Activated CD8-positive, alpha-beta memory T cell treated with anti-CD3 and anti-CD28 coated beads for 48 hours (primary cell): Measurements from ENCODE around the gene SLC16A4.
A peak's percentile ranks its signal among the peaks of the same experiment; 100 is the strongest.
"Not testable (repeated sequence)": the region's sequence is repeated elsewhere in the genome, so short reads cannot be mapped to it uniquely, and the experiment has no call there.

Experiments used
- DNase-seq, 3 experiments: peaks; one replicate each; pipeline ENCODE4 v3.0.0-alpha.2; 2020; ENCODE audit warnings: low read depth in 2 of 3, low spot score in 2 of 3

The SLC16A4 gene

DNA sequence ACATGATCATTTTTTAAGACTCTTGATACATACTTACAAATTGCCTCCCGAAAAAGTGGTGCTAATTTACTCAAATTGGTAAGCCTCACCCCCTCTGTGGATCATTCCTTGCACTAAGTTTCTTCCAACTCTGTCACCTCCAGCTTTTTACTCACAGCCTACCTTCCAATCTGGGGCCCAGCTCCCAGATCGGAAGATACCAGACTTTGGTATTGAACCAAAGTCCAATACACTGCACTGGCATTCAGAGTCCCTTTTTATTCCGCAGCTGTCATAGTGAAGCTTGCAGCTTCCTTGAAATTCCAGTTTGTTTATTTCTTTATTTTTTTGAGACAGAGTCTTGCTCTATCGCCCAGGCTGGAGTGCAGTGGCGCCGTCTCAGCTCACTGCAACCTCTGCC lies 18.5 kb upstream of the SLC16A4 start:
- no peak for DNase-seq

GRCh38 chr1:110408488-110408887 lies 17.7 kb upstream of the SLC16A4 start:
- DNase-seq, result no peak

- peak; percentile 75 to 84 (median 80) for DNase-seq
Observed at GRCh38 chr1:110407260-110408210, 16.7 kb upstream of the SLC16A4 start, which contains the start of gene LAMTOR5. LAMTOR5 (minus strand) TSS chr1:110407694; CDS start chr1:110407620, 74 bp downstream.

DNA sequence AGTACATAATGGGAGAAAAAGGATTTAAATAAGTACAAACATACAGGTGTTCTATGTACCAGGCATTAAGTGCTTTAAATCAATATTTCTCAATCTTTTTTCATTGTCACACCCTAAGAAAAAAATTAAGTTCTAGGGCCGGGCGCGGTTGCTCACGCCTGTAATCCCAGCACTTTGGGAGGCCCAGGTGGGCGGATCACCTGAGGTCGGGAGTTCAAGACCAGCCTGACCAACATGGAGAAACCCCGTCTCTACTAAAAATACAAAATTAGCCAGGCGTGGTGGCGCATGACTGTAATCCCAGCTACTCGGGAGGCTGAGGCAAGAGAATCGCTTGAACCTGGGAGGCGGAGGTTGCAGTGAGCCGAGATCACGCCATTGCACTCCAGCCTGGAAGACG lies 15.6 kb upstream of the SLC16A4 start:
- not testable (repeated sequence) for DNase-seq

GRCh38 chr1:110404401-110404800 lies 13.6 kb upstream of the SLC16A4 start:
- no peak for DNase-seq

- DNase-seq, result no peak
Observed at GRCh38 chr1:110403805-110404204, 13.0 kb upstream of the SLC16A4 start.

GRCh38 chr1:110396259-110396958 lies 5.6 kb upstream of the SLC16A4 start:
- not testable (repeated sequence) for DNase-seq

- no peak for DNase-seq
Observed at GRCh38 chr1:110394493-110394820, 3.6 kb upstream of the SLC16A4 start.

GRCh38 chr1:110393691-110394492 lies 3.1 kb upstream of the SLC16A4 start:
- no peak for DNase-seq

DNA sequence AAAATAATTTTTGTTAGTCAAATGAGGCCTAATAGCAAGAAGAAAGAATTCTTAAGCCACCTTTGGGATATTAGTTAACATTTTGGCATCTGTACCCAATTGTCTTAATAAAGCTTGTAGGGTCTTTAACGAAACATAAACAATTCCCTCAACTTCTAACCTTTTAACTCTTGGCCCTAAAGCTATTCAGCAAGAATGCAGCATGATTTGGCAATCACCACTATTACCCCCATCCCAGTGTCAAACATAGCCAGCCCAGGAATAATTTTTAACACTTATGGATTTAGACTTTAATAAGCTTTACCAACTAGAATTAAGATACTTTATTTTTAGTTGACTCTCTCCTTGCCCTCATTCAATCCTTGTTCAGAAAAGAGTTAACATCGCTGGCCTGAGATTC lies 2.5 kb upstream of the SLC16A4 start:
- DNase-seq, result no peak

DNA sequence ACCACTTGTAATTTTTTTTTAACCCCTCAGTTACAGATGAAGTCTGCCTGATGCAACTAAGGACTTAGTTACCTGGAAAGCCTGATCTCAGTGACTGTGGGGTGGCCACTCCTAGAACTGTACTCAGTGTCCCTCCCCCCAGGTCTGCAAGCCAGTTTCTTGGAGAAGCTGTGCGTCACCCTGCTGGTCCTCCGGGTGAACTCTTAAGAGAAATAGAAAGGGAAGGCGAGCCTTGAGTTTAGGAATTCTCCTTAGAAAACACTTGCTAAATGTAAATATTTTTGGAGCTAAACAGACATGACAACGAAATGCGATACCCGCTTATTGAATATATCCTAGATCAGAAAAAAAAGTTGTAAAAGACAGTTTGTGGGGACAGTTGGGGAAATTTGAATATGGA lies 730 bp downstream of the SLC16A4 start:
- DNase-seq, result no peak

- no peak for DNase-seq
Observed at GRCh38 chr1:110387048-110387754, 3.6 kb downstream of the SLC16A4 start.

DNA sequence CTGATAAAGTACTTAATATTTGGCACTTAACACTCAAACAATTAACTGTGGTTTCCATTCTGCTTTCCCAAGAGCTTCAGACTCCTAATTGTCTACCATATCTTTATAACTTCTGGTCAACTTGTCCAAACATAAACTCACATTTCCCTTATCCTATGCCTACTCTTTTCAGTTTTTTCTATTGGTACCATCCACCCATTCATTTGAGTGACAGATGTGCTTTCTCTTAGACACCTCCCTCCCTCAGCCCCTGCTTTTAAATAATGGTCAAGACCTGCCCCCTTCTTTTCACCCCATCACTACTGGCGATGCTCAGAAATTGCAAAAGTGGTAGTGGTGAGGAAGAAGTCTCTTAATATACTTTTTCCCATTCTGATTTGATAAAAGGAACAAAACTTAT lies 5.5 kb downstream of the SLC16A4 start:
- DNase-seq, result no peak

- no peak for DNase-seq
Observed at GRCh38 chr1:110384581-110385321, 6.1 kb downstream of the SLC16A4 start.

DNA sequence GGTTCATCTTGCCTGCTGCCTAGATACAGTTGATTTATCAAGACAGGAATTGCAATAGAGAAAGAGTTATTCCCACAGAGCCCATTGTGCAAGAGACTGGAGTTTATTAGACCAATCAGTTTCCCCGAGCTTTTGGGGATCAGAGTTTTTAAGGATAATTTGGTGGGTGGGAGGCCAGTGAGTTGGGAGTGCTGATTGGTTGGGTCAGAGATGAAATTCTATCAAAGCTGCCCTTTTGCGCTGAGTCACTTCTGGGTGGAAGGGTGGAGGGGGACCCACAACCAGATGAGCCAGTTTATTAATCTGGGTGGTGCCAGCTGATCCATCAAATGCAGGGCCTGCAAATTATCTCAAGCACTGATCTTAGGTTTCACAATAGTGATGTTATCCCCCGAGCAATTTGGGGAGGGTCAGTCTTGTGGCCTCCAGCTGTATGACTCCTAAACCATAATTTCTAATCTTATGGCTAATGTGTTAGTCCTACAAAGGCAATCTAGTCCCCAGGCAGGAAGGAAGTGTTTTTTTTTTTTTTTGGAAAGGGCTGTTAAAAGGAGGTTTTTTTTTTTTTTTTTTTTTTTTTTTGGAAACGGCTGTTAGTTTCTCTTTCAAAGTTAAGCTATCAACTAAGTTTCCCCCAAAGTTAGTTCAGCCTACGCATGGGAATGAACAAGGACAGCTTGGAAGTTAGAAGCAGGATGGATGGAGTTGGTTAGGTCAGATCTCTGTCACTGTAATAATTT lies 7.4 kb downstream of the SLC16A4 start:
- DNase-seq, result no peak

- DNase-seq, result no peak
Observed at GRCh38 chr1:110380672-110381283, 10.0 kb downstream of the SLC16A4 start.

- no peak for DNase-seq
Observed at GRCh38 chr1:110375490-110375889, 15.3 kb downstream of the SLC16A4 start.

GRCh38 chr1:110370827-110371226 lies 20.0 kb downstream of the SLC16A4 start:
- no peak for DNase-seq

DNA sequence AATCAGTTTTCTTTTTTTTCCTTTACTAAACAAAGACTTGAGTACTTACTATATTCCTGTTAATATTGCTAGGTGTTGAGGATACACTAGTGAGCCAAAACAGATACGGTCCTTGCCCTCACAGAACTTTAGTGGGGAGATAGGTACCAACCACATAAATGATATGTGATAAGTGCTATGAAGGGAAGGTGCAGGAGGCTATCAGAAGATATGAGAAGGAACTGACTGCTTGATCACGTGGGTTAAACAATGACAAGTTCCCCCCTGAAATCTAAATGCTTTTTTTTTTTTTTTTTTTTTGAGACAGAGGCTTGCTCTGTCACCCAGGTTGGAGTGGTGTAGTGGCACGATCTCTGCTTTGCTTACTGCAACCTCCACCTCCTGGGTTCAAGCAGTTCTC lies 26.6 kb downstream of the SLC16A4 start:
- no peak for DNase-seq
